Left ventricle myocardium superior (tissue), 1 donor: Measurements from ENCODE around the gene ECEL1. TPM values are rescaled to one million over a fixed set of nuclear protein-coding genes. Genes with fewer than 3 reads are reported as not detected.

Source experiments
- ATAC-seq: fragments of 200-7000 bp; cut with Tn5 transposase; one replicate; pipeline ENCODE4 v1.9.1; 2020; ENCODE audit warnings: mild to moderate bottlenecking, moderate library complexity
- DNase-seq: peaks from one replicate; pipeline ENCODE4 v3.0.0-alpha.2; 2020
- intact Hi-C: fragments of 100-400 bp; cut with micrococcal nuclease; formaldehyde crosslinking; loops from one replicate; pipeline ENCODE4 v1.11.0; 2022
- total RNA-seq: library from RNA; stranded (reverse); fragmentation: NEBNext Ultra II Directional; extraction: Animal tissue kit (Norgen Biotek cat#: 25700); gene quantifications from one replicate; pipeline ENCODE4 v1.2.1, GENCODE V29; 2021
- donor health status: DM: no; HTN: yes; CAD: no; lungs with severe emphysema.

ECEL1 gene
- total RNA-seq, 1 donor from 2014 or later = 0.37 TPM

DNA sequence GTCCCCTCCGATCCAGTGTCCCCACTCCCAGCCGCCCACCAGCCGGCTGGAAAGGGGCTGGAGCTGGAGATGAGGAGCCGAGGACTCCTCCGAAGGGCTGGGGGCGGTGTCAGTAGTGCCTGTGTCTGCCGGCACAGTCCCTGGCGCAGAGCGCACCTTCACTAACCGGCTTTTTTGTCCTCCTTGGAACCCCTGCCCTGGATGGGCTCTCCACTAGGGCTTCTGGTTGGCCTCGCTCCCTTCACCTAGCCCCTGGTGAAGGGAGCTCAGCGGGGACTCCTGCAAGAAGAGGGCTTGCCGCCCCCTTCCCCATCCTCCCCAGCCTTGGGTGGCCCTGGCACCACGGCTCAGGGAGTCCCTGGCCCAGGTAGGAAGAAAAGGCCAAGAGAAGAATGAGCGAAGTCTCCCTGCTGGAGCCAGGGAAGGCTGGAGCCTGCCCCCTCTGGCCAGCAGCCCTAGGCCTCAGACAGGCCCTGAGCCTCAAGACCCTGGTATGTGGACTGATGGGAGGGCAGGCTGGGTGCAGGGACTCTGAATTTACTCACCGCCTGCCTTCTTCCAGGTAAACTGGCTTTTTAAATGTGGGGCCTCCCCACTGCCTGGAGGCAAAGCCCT is 570 bp upstream of the ECEL1 start:
- DNase-seq = peak; percentile 9
- ATAC-seq = no peak
- intact Hi-C loops = no loop called here

DNA sequence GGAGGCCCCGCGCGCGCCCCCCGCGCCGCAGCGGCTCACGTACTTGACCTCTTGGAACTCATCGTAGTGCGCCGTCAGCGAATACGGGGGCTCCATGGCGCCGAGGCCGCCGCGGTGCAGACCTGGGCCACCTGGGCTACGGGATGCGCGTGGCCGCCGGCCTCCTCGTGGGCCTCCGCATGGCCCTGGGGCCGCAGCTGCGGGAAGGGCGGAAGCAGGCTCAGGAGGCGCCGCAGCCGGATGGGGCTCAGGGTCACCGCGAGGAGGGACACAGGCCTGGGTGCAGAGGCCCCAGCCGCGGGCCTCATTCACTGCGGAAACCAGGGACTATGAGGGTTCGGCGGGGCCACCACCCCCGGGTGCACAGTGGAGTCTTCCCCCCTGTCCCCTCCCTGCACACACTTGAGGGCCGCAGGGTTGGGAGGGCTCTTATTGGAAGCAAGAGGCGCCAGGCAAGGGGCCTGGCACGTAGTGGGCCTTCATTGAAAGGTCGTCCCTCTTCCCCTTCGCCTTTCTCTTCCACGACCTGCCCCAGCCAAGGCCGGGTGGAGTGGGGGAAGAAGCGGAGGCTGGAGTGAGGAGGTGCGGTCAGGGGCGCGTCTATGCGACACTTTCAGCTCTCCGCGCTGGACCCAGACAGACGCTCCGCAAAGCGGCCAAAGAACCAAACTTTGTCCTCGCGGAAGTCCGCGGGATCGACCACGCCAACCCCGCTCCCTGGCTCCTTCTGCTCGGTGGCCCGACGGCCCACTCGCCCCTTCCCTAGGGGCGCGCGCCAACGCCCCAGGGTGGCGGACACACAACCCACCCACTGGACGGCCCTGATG is 863 bp downstream of the ECEL1 start:
- no peak for DNase-seq
- ATAC-seq = no peak
- intact Hi-C loops = no loop called here

DNA sequence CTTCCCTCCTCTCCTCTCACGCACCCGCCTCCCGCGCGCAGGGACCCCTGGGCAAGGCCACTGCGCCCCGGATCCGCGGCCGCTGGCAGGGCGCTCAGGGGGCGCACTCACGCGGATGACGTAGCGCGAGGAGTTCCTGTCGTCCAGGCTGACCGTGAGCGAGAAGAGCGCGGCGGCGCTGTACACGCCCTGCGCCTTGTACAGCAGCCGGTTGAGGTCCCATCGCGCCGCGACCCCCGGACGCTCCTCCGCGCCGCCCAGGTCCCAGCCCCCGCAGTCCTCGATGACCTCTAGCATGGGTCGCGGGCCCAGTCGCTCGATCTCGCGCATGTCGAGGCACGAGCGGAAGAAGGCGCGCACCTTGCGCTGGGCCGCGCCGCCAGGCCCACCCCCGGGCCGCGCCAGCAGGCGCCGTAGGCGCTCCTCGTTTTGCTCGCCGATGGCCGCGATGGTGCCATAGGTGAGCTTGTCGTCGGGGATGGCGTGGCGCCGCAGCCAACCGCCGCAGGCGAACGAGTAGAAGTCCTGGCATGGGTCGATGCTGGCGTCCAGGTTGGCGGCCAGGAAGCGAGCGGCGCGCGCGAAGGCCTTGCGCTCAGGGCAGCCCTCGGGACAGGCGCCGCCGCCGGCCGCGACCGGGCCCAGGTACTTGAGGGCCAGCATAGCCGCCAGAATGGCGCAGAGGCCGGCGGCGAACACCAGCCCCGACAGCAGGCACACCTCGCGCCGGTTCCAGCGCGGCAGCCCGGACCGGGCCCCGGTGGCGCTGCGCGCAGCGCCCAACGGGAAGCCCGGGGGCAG is 1.7 kb downstream of the ECEL1 start:
- ATAC-seq (no peak), DNase-seq (no peak)
- intact Hi-C loops = no loop called here

DNA sequence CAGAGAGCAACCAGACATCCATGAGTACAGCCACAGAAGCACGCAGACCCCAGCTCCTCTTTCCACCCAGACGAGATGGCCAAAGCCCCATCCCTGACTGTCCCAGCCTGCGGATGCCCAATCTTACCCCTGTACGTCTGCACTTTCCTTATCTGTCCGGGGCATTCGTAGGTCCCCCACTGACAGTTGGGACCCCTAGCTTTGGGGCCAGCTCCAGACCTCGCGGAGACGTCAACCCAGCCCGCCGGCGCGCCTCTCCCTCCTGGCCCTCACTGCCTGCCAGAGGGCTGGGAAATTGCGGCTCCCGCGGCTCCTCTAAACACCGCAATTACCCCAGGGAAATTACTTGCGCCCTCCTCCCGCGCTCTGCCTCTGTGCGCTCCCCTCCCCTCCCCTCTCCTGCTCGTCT is 2.3 kb downstream of the ECEL1 start:
- ATAC-seq (no peak), DNase-seq (no peak)
- intact Hi-C loops = no loop called here

DNA sequence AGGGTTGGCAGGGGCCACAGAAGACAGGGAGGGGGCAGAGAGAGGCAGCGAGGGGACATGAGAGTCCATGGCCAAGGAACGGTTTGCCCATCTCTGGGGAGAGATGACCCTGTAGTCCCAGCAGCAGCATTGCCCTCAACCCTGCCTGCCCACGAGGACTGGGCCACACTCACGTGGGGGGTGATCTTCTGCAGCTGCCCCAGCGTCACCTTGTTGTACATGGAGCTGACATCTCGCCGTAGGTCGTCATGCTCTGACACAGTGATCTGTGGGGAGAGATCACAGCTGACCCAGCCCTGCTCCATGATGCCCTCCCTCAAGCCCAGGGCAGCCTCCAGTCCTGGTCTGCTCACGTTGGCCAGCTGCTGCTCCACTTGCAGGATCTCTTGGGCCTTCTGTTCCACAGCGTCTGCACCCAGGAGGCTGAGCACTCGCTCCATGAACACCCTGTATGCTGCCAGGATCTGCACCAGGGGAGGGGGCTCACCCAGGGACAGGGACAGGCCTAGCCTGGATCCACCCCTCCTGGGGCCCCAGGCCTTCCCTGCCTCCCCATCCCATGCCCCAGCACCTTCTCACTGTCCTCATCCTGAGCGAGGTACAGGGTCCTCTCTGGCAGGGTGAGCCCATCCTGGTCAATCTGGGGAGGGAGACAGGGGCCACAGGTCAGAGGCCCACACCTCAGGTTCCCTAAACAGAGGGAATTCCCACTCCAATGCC is 2.8 kb downstream of the ECEL1 start:
- no peak for DNase-seq
- ATAC-seq = no peak
- intact Hi-C loops = no loop called here

DNA sequence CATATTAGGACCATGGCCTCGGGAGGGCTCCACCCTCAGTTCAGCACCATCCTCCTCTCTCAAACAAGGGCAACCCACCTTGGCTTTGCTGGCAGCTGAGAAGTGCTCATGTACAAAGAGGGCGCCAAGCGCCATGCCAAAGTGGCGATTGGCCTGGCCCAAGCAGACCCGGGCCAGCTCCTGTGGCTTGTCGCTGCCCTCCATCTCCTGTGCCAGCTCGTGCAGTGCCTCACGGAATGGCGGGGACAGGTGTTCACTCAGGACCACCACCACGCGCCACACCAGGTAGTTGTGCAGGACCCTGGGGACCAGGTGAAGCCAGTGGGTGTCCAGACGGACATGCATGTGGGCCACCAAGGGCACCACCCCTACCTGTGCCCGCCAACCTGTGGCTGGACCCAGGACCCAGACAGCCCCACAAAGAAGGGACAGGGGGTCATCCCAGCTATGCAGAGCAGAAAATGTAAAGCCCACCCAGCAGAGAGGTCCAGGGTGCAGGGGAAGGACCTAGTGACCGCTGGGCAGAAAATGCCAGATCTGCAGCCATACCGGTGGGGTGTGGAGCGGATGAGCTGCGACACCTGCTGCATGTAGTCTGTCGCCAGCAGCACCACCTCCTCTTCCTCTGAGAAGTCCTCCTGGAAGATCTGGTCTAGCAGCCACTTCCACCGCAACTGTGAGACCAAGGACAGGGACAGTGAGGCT is 3.6 kb downstream of the ECEL1 start:
- no peak for ATAC-seq

DNA sequence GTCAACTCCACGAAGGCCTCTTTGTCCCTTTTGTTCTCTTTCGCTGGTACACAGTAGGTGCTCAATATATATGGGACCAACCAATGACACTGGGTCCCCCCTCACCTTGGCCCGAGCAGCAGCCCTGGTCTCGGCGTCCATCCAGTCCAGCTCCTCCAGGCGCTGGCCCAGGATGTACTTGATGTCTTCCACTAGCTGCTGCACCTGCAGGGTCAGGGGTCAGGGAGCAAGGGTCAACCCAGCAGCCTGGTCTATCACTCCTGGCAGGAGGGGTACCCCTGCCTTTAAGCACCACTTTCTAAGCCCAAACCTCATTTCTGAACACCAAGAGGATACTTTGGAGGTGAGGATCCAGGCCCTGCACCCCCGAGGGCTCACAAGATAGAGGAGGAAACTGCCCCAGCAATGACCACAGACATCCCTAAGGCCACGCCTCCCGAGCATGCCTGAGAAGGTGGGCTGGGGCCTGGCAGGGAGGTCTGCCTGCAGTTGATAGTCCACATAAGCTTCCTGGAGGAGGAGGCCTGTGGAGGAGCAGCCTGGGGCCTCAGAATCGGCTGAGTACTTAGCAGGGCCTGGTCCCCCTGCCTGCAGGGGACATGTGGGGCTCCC is 4.2 kb downstream of the ECEL1 start:
- ATAC-seq (no peak), DNase-seq (no peak)
- intact Hi-C loops = no loop called here

More for the DNA sequence above, 3.6 kb downstream of the ECEL1 start:
- intact Hi-C loops = no loop called here
- DNase-seq = no peak

DNA sequence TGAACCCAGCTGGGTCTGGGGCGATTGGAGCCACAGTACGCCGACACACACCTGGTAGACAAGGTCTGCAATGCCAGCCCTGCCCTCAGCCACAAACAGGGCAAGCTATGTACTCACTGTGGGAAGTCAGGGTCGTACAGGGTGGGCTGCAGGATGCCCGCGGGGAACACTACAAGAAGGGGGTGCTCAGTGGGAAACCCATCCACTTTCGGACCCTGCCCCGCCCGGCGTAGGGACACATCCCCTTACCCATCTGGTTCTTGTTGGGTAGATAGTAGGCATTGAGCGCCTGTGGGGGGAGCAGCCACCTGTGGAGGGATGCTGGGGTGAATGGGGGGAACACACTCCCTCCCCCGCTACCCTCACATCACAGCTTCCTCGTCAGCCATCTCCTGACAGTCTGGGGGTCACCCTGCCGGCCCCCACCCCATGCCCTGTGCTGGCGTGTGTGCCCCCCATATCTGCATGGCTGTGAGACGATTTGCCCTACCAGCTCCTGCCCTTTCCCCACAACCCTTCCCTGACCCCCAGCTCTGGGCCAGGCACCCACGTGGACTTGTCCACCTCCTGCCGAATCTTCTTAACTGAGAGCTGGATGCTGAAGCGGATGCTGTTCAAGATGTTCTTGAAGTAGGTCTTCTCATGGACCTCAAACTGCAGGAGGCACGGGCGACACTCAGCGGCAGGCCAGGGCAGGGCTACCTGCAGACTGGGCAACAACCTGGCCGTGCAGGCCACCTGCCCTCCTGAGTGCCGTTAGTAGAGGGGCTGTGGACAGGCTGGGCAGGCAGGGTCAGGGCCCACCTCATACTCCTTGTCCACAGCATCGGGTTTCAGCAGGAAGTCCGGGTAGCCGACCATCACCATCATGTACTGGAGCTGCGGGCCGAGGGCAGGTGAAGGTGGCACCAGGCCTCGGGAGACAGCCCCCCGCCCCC is 5.1 kb downstream of the ECEL1 start:
- intact Hi-C loops = no loop called here
- DNase-seq (no peak), ATAC-seq (no peak)

DNA sequence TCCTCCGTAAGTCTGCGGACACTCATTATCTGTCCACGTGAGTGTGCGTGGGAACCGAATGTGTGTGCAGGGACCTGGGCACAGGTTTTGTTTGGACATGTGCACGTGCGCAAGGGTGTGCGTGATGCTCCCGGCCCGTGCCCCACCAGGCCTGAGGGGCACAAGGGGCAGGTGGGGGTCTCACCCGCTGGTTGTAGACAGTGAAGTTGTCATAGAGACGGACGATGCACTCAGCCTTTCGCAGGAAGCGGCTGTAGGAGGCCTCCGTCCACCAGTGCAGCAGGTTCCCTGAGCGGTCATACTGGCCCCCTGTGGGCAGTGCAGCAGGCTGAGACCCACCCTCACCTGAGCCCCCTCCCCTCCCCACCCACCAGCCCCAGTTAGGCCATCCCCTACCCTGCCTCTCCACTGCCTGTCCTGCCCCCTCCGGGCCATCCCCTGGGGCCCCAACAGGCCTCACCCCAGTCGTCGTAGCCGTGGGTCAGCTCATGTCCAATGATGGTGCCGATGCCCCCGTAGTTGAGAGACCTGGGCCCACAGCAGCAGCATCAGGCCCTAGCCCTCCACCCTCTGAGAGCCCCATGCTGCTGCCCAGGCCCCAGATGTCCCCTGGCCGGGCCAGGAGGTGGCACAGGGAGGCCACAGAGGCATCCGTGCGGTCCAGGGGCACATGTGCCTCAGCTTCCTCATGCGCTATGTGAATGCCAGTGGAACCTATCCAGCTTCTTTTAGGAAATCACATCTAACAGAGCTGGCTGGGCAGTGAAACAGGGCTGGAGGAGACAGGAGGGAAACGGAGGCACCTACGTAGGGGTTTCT is 6.1 kb downstream of the ECEL1 start:
- ATAC-seq (no peak), DNase-seq (no peak)
- intact Hi-C loops = no loop called here

DNA sequence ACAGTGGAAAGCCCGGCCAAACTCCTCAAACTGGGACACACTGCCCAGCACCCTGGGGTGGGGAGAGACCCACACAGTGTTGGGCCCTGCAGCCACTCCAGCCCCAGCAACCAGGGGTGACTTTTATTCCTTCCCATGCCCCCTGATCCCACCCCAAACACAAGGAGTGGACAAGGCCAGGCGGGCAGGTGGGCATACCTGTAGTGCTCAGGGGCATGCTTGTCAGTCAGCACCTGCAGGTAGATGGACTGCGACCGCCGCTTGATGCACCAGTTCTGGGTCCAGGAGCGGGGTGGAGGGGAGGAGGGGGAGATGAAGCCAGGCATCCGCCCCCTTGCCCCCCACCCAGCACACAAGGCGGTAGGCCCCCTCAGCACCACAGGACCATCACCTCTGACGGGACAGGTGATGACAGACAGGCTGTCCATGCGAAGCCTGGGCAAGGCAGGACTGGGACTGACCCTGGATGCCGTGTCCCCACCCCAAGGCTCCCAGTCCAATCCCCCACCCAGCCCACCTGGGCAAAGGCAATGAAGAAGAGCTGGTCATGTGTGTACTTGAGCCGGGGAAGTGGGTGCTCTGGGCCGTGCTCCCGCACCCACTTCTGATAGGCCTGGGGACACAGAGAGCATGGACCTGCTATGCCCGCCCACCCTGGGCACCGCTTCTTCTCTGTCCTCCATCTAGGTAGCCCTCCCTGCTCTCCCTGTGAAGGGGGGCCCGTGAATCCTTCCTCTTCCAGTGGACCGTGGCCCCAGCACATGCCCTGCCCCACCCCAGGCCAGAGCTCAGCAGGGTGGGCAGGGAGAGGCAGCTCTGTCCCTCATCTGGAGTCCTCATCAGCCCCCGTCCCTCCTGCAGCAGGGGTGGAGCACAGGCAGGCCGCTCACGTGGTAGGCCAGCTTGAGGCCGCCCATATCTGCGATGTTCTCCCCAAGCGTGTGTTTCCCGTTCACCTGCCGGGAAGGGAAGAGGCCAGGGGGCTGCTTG is 7.1 kb downstream of the ECEL1 start:
- no peak for ATAC-seq
- DNase-seq = no peak
- intact Hi-C loops = no loop called here

DNA sequence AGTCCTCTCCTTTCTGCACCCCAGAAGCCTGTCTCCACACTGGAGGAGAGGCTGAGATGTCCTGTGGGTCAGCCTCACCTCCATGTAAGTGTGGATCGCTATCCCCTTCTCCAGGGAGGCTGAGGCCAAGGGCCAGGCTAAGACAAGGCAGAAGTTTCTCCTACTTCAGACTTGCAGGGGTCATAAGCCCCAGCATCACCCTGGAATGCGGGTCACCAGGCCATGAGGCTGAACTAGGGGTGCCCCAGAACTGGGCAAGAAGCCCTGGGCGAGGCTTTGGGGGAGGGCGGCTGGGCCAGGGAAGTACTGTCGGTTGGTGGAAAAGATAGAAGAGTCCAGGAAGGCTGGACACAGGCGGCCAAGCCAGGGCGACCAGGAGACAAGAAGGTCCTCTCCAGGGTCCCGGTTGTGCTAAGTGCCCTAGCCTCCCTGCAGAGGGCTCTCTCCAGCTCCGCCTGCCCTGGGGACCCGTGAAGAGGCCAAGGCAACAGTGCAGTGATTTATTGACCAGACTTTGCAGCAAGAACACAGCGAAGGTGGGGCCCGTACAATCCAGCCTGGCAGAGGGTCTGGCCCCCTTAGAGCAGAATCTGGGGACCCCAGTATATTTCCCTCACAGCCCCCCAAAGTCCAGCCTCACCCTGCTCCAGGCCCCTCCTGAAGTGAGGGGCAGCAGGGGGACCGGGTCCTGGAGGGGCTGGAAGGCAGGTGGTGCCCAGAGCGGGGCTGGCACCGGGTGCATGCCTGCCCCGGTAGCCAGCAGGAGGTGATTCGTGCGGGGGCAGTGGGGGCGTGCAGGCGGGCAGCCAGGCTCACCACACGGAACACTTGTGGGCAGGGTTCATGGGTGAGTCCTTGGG is 8.1 kb downstream of the ECEL1 start:
- DNase-seq = no peak
- ATAC-seq = no peak
- intact Hi-C loops = no loop called here

DNA sequence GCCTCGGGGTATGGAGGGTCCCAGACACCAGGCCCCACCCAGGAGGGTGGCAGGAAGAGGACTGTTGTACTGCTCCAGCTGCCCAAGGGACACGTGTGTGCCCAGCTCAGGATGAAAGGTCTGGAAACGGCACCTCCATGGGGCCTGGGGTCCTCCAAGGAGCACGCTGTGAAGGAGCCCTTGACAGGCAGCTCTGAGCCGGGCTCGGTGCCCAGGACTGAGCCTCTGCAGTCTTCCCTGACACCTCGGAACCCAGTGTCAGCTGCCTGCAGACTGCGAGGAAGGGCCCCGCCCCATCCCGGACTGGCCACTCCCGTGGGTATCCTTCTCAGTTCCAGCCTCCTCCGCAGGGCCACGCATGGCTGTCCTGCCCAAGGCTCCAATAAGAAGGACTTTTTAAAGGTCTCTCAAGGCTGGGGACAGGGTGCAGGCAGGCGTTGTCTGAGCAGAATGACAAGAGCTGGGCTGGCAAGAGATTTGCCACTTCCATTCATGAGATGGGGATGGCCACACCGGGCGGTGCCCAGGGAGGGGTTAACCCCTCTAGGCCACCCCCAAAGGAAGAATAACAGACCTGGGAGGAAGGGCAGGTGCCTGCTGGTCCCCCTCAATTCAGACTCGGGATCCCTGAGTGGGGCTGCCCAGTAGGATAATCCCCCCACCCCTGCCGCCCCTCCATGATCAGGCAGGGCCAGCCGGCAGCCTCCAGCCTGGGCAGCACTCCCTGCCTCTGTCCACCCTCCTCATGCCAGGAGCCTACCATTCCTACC is 8.9 kb downstream of the ECEL1 start:
- intact Hi-C loops = no loop called here
- ATAC-seq = no peak
- no peak for DNase-seq

DNA sequence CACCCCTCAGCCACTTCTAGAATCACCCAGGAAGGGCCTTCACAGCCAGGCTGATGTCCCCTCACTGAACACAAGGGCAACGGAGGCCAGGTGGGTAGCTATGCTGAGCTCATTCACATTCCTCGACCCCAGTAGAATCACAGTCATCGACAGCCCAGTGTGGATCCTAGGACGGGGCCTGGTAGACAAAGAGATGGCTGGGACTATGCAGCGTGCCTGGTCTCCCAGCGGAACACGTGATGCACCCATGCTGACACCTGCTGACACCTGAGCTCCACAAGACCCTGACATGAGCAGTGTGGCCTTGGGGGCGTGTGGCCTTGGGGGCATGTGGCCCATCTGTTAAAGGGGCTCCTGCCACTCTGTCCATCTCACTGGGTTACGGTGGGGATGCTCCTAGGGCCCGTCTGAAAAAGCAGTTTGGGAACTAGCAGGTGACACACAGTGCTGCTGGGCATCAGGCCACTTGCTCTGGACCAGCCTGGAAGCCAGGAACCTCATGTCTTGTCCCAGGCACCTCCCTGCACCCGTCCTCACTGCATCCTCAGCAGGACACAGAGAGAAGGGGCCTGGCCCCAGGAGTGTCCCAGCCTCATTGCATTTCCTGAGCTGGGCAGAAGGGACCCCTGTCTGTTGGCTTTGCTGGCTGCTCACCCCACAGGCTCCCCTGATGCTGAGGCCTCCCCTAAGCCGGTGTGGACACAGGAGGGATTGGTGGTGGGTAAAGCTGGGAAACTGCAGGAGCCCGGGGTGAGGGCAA is 9.7 kb downstream of the ECEL1 start:
- DNase-seq = no peak
- intact Hi-C loops = no loop called here
- no peak for ATAC-seq
